SHP77 treated with DMSO at 0.1 percent for 48 hours (cell line): ENCODE data around the gene ASPSCR1.

Experiments
- DNase-seq: peaks from one replicate; lab custom pipeline; 2025; lab: John Stamatoyannopoulos, UW

Gene ASPSCR1

DNA sequence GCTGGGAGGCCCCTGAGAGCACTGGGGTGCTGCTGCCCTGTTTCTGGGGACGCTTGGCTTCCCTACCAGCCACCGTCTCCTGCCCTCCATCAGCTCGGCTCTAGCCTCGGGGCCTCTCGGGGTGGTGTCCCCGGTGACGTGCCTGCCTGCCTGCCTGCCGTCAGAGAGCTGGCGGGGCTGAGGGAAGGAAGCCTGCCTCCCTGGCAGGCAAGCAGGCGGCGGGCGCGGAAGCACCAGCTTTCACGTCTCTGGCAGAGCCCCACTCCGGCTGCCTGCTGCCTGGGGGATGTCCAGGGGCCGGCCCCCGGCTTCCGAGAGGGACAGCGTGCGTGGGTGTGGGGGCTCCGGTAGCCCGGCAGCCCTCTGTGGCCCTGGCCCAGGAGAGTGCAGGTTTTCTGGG lies 35.9 kb downstream of the ASPSCR1 start:
- DNase-seq, result no peak

- DNase-seq, result no peak
These were observed 36.4 kb downstream of the ASPSCR1 start for GRCh38 chr17:82013772-82014321.

- no peak for DNase-seq
These were observed 37.0 kb downstream of the ASPSCR1 start for GRCh38 chr17:82014432-82014831.

GRCh38 chr17:82014971-82015310 lies 37.5 kb downstream of the ASPSCR1 start:
- no peak for DNase-seq

DNA sequence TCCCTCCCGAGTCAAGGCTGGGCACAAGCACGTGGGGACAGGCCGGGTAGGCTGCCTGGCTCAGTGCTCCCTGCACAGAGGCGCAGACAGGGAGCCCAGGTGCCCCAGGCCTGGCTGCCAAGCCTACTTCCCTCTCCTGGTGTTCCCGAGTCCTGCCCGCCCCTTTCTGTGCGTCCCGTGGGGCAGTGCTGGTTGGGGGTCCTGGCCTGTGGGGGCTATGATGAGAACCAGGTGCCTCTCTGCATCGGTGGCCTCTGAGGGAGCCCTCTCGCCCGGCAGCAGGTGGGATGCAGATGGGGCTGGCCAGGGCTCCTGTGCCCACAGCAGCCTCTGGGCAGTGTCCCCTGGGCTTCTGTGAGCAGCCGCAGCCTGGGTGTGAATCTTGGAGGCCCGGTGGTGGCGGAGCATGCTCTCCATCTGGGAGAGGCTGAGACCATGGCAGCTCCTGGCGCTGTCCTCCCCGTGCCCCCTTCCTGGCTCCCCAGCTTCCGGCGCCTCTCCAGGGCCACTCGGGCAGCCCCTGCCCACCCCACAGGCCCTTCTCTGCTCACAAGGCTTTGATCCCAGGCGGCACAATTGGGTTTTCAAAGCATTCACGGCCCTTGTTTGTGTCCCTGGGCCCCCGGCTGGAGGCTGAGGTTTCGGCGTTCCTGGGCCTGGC lies 38.0 kb downstream of the ASPSCR1 start:
- DNase-seq, result no peak

GRCh38 chr17:82016061-82016874 lies 38.8 kb downstream of the ASPSCR1 start:
- no peak for DNase-seq

- DNase-seq, result no peak
These were observed 39.5 kb downstream of the ASPSCR1 start for GRCh38 chr17:82016875-82017459.

DNA sequence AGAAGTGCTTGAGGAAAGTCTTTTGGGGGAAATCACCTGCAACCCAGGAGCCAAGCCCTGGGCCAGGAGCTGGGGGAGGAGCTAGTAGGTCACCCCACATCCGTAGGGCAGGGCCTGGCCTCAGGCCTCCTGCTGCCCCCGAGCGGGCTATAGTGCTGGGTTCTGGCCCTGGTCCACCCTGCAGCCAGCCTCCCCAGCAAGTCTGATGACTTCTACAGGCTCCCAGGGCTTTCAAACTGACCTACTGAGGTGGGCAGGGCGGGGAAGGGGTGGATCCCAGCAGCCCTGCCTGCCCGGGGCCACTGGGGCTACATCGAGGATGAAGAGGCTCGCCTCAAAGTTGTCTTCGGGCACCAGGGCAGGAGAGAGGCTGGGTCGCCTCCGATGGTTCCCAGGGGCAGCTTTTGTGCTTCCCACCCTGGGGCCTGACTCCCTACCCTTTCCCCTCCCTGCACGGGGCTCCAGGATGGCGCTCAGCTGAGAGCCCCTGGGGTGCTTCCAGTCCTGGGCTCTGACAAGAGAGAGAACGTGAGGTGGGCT lies 40.3 kb downstream of the ASPSCR1 start:
- no peak for DNase-seq

DNA sequence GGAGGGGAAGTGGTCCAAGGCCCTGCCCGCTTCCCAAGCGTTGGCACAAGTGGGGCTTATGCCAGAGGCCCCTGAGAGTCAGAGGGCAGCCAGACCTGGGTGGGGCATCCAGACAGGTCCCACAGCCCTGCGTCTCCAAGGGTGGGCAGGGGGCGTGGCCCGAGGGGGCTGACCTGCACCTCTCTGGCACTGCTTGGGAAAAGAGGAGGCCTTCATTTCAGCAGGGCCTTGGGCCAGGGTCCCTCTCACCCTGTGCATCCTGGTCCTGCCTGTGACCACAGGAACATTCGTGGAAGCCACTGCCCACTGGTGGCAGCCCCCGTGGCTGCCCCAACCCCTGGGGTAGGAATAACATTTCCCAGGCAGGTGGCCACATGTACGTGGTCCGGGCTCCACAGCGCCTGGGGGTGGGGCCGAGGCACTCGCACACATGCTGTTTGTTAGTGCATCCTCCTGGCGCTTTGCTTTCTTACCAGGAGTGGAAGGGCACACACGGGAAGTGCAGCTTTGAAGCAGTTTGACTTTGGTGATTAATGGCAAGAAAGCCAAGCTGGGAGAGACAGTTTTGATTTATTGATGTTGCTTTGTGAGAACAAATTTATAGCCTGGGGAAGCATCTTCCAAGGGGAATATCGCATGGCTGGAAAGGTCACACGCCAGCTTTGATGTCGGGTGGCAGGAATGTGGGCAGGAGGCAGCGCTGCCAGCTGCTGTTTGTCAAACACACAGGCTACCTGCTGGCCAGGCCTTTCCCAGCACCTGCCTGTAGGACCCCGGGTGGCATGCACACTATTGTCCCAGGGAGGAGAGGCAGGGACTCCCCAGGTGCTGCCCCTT lies 40.9 kb downstream of the ASPSCR1 start:
- DNase-seq, result peak; percentile 82

DNA sequence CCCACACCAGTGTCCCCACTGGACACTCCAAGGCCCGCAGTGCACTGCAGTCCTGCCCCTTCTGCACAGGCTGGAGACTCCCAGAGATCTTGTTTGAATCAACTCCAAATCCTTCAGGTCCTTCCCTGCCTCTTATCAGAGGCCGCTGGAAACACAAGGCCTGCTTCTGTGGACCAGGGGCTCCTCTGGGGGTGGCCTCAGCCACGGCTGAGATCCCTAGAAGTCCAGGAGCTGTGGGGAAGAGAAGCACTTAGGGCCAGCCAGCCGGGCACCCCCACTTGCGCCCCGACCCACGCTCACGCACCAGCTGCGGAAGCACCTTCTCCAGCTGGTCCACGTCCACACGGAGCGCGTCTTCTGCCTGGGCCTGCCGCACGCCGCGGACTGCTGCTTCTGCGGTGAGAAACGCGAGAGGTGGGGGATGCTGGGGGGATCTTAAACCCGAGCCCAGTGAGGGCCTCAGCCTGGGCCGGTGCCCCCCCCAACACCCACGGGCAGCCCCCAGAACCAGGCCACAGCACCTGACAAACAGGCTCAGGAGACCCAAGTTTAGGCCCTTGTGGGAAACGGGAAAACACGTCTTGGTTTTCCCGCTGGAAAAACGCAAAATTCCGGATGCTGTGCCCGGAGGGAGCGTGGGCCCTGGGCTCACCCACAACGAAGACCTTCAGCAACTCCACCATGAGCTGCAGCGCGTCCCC lies 41.7 kb downstream of the ASPSCR1 start:
- DNase-seq, result no peak

DNA sequence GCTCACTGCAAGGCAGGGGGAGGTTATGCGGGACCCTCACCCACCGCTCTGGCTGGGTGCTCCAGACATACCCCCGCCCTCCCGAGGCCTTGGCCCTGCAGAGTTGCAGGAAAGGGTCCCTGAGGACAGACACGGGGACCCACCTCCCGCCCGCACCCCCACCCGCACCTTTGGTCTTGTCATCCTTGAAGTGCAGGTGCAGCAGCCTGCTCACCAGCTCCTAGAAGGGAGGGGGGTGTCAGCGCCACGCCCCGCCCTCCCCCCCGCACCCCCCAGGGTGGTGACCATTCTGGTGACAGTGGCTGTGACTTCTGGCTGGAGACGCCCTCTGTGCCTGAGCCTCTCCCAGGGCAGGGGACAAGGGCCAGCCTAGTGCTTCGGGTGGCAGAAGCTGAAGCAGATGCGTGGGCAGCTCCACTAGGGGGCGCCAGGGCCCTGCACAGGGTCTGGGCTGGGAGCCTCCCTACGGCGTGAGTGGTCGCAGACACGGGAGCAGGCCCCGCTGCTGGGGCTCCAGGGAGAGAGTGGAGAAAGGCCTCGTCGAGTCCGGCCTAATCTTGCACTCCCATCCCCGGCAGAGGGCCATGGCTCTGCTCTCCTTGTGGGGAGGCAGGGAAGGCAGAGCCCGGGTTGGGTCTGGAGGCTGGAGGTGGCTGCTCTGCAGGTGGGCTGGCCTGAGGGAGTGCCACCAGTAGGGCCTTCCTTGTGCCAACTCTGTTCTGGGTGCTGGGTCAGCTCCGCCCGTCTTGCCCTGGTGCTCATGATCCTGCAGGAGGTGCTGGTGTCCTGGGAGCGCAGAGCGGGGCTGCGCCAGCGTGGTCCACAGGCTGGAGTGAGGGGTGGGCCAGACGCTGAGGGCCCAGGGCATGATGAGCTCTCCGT lies 42.5 kb downstream of the ASPSCR1 start:
- DNase-seq, result peak; percentile 33

DNA sequence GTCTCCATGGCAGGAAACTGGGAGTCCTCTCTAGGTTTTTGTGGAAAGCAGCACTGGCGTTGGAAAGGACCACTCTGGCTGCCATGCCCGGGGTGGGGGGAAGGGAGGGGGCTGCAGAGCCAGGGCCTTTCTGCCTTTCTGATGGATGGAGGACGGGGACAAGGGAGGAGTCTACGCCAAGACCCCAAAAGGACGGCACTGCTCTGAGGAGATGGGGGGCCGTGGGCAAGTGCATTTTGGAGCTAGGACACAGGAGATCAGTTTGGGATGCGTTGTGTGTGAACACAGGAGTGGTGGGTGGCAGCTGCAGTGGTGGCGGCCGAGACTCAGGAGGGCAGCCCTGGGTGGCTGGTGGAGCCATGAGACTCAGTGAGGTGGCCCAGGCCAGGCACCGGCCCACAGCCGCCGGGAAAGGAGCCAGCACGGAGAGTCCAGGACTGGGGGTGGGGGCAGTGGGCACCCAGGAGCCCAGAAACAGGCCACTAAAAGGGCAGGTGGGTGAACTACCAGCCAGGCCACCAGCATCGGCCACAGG lies 43.2 kb downstream of the ASPSCR1 start:
- DNase-seq, result no peak

- peak; percentile 50 for DNase-seq
These were observed 43.9 kb downstream of the ASPSCR1 start for GRCh38 chr17:82021107-82021899.

GRCh38 chr17:82021900-82022309 lies 44.5 kb downstream of the ASPSCR1 start:
- DNase-seq, result no peak

- no peak for DNase-seq
These were observed 45.0 kb downstream of the ASPSCR1 start, which contains the start of gene CENPX for GRCh38 chr17:82022310-82022980. Gene CENPX, minus strand, starts transcription at chr17:82022878. Its CDS starts 17 bp downstream, at chr17:82022861.

DNA sequence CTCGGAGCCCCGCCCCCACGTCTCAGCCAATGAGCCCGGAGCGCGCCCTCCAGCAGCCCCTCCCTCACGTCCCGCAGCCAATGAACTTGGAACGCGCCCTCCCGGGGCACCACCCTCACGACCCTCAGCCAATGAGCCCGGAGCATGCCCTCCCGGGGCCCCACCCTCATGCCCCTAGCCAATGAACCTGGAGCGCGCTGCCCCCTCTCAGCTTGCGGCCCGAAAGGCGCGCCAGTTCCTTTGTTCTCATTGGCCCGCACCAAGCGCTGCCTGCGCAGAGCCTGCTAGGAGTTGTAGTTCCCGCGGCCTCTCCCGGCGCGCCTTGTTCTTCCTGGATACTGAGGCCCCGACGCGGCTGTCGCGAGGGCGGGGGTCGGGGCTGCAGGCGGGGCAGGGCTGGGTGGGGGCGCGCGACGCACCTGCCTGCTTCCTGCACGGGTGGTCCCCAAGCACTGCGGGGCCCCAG lies 45.6 kb downstream of the ASPSCR1 start, which contains the start of gene LRRC45:
Gene LRRC45 (plus strand): TSS at position 325 of the 466 bp plus-strand sequence. CDS start 339 bp downstream, outside the sequence.
- DNase-seq, result peak; percentile 99

- no peak for DNase-seq
These were observed 46.2 kb downstream of the ASPSCR1 start for GRCh38 chr17:82023447-82024241.
